HEK293 (cell line): ENCODE data around the gene GNG12.

Source experiments
- CTCF ChIA-PET: fragments of 350-600 bp; formaldehyde crosslinking; extraction: SDS; loops from one replicate; lab custom pipeline; 2021; ENCODE audit warnings: antibody characterized with exemption; lab: Yijun Ruan, JAX
- POLR2A ChIA-PET: fragments of 300-600 bp; formaldehyde crosslinking; extraction: SDS; loops from one replicate; lab custom pipeline; 2020; ENCODE audit warnings: antibody characterized with exemption, inconsistent platforms; lab: Yijun Ruan, JAX
- H3K27ac ChIP-seq: fragments of 200-500 bp; sonication (Bioruptor generic); 2 replicates; pipeline ENCODE4 v1.5.1; 2014; ENCODE audit warnings: low read depth, low read length, control low read depth, inconsistent platforms; ENCODE audit errors: extremely low read depth
- H3K36me3 ChIP-seq, 2 experiments: fragments of 200-500 bp in 1 of 2; sonication (Bioruptor generic) in 1 of 2; 1 replicate in 1 of 2; 2 replicates in 1 of 2; pipeline ENCODE4 v1.5.1; 2014 to 2017; ENCODE audit warnings: inconsistent platforms in 2 of 2, low read length in 2 of 2; ENCODE audit not compliant: control insufficient read depth in 2 of 2, insufficient read depth in 1 of 2
- H3K4me1 ChIP-seq: fragments of 200-500 bp; sonication (Bioruptor generic); 2 replicates; pipeline ENCODE4 v1.5.1; 2014; ENCODE audit warnings: mild to moderate bottlenecking, low read length, inconsistent platforms; ENCODE audit not compliant: control insufficient read depth, insufficient read depth
- H3K4me3 ChIP-seq: 2 replicates; pipeline ENCODE4 v1.5.1; 2011; ENCODE audit warnings: low read depth, mild to moderate bottlenecking, control low read depth, low read length, moderate library complexity
- H3K9me3 ChIP-seq: fragments of 200-500 bp; sonication (Bioruptor generic); 2 replicates; pipeline ENCODE4 v1.5.1; 2014; ENCODE audit warnings: low read depth, low read length, inconsistent platforms; ENCODE audit not compliant: control insufficient read depth, insufficient read depth
- BCL11B ChIP-seq: fragments of 450-650 bp; formaldehyde crosslinking; IDR thresholded peaks from 2 replicates; pipeline ENCODE4 v1.5.1; 2016; ENCODE audit warnings: low read depth, missing biosample characterization, missing genetic modification characterization
- FEZF1 ChIP-seq: fragments of 450-650 bp; formaldehyde crosslinking; IDR thresholded peaks from 2 replicates; pipeline ENCODE4 v1.5.1; 2016; ENCODE audit warnings: missing biosample characterization, missing genetic modification characterization
- GLIS1 ChIP-seq: fragments of 450-650 bp; formaldehyde crosslinking; IDR thresholded peaks from 2 replicates; pipeline ENCODE4 v1.5.1; 2016; ENCODE audit warnings: missing biosample characterization, missing genetic modification characterization
- PRDM1 ChIP-seq: fragments of 450-650 bp; formaldehyde crosslinking; IDR thresholded peaks from 2 replicates; pipeline ENCODE4; 2016; ENCODE audit warnings: missing biosample characterization, missing genetic modification characterization
- SCRT2 ChIP-seq: fragments of 450-650 bp; formaldehyde crosslinking; IDR thresholded peaks from 2 replicates; pipeline ENCODE4 v1.5.1; 2016; ENCODE audit warnings: missing biosample characterization, missing genetic modification characterization
- SP7 ChIP-seq: fragments of 450-650 bp; formaldehyde crosslinking; IDR thresholded peaks from 2 replicates; pipeline ENCODE4 v1.5.1; 2016; ENCODE audit warnings: missing biosample characterization, missing genetic modification characterization
- WT1 ChIP-seq: fragments of 450-650 bp; formaldehyde crosslinking; IDR thresholded peaks from 2 replicates; pipeline ENCODE4 v1.5.1; 2016; ENCODE audit warnings: missing biosample characterization, missing genetic modification characterization
- ZBTB48 ChIP-seq: fragments of 450-650 bp; formaldehyde crosslinking; IDR thresholded peaks from 2 replicates; pipeline ENCODE4 v1.5.1; 2016; ENCODE audit warnings: missing biosample characterization, missing genetic modification characterization
- ZBTB8A ChIP-seq: fragments of 450-650 bp; formaldehyde crosslinking; IDR thresholded peaks from 2 replicates; pipeline ENCODE4 v1.5.1; 2016; ENCODE audit warnings: missing biosample characterization, missing genetic modification characterization
- ZFP37 ChIP-seq: fragments of 450-650 bp; formaldehyde crosslinking; IDR thresholded peaks from 2 replicates; pipeline ENCODE4 v1.5.1; 2016; ENCODE audit warnings: missing biosample characterization, missing genetic modification characterization
- ZNF16 ChIP-seq: fragments of 450-650 bp; formaldehyde crosslinking; IDR thresholded peaks from 2 replicates; pipeline ENCODE4 v1.5.1; 2016; ENCODE audit warnings: low read depth, missing biosample characterization, missing genetic modification characterization
- ZNF266 ChIP-seq: fragments of 450-650 bp; formaldehyde crosslinking; IDR thresholded peaks from 2 replicates; pipeline ENCODE4 v1.5.1; 2016; ENCODE audit warnings: missing biosample characterization, missing genetic modification characterization, low read depth
- ZNF394 ChIP-seq: fragments of 450-650 bp; formaldehyde crosslinking; IDR thresholded peaks from 2 replicates; pipeline ENCODE4 v1.5.1; 2016; ENCODE audit warnings: missing biosample characterization, missing genetic modification characterization, mild to moderate bottlenecking, moderate library complexity, borderline replicate concordance
- ZNF416 ChIP-seq: fragments of 450-650 bp; formaldehyde crosslinking; IDR thresholded peaks from 2 replicates; pipeline ENCODE4 v1.5.1; 2016; ENCODE audit warnings: missing biosample characterization, missing genetic modification characterization
- ZNF423 ChIP-seq: fragments of 450-650 bp; formaldehyde crosslinking; IDR thresholded peaks from 2 replicates; pipeline ENCODE4 v1.5.1; 2016; ENCODE audit warnings: missing biosample characterization, missing genetic modification characterization
- ZNF621 ChIP-seq: fragments of 450-650 bp; formaldehyde crosslinking; IDR thresholded peaks from 2 replicates; pipeline ENCODE4 v1.5.1; 2017; ENCODE audit warnings: missing biosample characterization, missing genetic modification characterization
- ZNF707 ChIP-seq: fragments of 450-650 bp; formaldehyde crosslinking; IDR thresholded peaks from 2 replicates; pipeline ENCODE4 v1.5.1; 2016; ENCODE audit warnings: missing biosample characterization, missing genetic modification characterization
- TF ChIP-seq, protein P1 (sequence below): fragments of 450-650 bp; formaldehyde crosslinking; IDR thresholded peaks from 2 replicates; pipeline ENCODE4 v1.5.1; 2017; ENCODE audit warnings: missing biosample characterization, missing genetic modification characterization
- TF ChIP-seq, protein P2 (sequence below): fragments of 450-650 bp; formaldehyde crosslinking; IDR thresholded peaks from 2 replicates; pipeline ENCODE4 v1.5.1; 2016; ENCODE audit warnings: missing biosample characterization, missing genetic modification characterization
- TF ChIP-seq, protein P3 (sequence below): fragments of 450-650 bp; formaldehyde crosslinking; IDR thresholded peaks from 2 replicates; pipeline ENCODE4 v1.5.1; 2016; ENCODE audit warnings: missing biosample characterization, missing genetic modification characterization
- TF ChIP-seq, protein P4 (sequence below): fragments of 450-650 bp; formaldehyde crosslinking; IDR thresholded peaks from 2 replicates; pipeline ENCODE4 v1.5.1; 2016; ENCODE audit warnings: missing biosample characterization, missing genetic modification characterization

The GNG12 gene

DNA sequence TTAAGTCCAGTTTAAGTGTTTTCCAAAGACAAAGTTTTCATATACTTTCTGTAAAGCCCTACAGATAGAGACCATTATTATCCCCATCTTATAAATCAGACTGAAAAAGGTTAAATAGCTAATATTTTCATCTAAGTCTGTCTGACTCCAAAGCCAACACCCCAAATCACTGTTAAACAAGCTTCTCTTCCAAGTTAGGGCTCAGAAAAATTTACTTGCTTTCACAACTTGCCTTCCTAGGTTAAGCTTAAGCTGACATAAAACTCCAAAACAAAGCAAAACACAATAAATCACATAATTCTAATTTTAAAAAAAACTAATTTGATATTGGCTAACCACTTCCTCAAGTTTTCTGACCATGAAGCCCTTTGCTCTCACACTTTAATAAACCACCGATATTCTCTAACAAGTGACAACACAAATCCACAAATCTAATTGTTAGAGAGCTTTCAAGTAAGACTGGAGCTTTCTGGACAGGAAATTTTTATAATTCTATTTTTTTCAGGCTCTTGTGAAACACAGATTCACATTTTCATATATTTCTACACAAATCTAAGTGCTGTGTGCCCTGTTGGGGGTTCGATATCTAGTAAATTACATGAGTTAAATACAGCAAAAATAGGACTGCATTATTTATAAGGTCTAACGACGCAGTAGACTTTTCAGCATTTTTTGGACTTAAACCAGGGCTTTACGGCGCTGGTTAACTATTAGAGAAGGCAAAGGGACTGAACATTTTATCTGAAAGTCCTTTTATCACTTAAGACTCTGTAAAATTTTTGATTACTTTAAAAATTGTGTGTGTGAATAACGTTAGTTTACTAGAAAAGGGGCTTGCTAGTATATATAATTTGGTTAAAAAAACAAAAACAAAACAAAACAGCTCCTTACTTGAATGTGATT is 2.1 kb downstream of the GNG12 start:
- Histone ChIP-seq H3K9me3 (no peaks in the 10 kb centered on the region), H3K36me3 (no peaks in the 10 kb centered on the region), H3K4me1 (peaks cover 30% of the 10 kb centered on the region), H3K4me3 (peak overlapping the region; percentile 62), H3K27ac (peak overlapping the region; percentile 91)
- CTCF ChIA-PET = interaction anchor here (0.6 to 2.1 kb wide), 9 partner anchors 12 to 386 kb away, joined by 3 to 9 read pairs (median 4); partner anchors contain the start of gene GADD45A
- POLR2A ChIA-PET = interaction anchor here (0.6 to 2.9 kb wide), 9 partner anchors 9 to 146 kb away, joined by 3 to 20 read pairs (median 6); partner anchors contain the start of gene GADD45A
- TF ChIP-seq, protein P1, sequence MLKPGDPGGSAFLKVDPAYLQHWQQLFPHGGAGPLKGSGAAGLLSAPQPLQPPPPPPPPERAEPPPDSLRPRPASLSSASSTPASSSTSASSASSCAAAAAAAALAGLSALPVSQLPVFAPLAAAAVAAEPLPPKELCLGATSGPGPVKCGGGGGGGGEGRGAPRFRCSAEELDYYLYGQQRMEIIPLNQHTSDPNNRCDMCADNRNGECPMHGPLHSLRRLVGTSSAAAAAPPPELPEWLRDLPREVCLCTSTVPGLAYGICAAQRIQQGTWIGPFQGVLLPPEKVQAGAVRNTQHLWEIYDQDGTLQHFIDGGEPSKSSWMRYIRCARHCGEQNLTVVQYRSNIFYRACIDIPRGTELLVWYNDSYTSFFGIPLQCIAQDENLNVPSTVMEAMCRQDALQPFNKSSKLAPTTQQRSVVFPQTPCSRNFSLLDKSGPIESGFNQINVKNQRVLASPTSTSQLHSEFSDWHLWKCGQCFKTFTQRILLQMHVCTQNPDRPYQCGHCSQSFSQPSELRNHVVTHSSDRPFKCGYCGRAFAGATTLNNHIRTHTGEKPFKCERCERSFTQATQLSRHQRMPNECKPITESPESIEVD (tag by site-specific recombination) = peak; percentile 93
- peak; percentile 52; the same call in 1 of the 2 replicates for TF ChIP-seq ZBTB48 (tag by site-specific recombination)
- TF ChIP-seq, protein P2, sequence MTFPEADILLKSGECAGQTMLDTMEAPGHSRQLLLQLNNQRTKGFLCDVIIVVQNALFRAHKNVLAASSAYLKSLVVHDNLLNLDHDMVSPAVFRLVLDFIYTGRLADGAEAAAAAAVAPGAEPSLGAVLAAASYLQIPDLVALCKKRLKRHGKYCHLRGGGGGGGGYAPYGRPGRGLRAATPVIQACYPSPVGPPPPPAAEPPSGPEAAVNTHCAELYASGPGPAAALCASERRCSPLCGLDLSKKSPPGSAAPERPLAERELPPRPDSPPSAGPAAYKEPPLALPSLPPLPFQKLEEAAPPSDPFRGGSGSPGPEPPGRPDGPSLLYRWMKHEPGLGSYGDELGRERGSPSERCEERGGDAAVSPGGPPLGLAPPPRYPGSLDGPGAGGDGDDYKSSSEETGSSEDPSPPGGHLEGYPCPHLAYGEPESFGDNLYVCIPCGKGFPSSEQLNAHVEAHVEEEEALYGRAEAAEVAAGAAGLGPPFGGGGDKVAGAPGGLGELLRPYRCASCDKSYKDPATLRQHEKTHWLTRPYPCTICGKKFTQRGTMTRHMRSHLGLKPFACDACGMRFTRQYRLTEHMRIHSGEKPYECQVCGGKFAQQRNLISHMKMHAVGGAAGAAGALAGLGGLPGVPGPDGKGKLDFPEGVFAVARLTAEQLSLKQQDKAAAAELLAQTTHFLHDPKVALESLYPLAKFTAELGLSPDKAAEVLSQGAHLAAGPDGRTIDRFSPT (tag by site-specific recombination) = no peak
- no peak for TF ChIP-seq ZNF16
- 0 out of 2 replicates have a peak, but pooled peaks have one; percentile 40 for TF ChIP-seq PRDM1 (tag by site-specific recombination)

DNA sequence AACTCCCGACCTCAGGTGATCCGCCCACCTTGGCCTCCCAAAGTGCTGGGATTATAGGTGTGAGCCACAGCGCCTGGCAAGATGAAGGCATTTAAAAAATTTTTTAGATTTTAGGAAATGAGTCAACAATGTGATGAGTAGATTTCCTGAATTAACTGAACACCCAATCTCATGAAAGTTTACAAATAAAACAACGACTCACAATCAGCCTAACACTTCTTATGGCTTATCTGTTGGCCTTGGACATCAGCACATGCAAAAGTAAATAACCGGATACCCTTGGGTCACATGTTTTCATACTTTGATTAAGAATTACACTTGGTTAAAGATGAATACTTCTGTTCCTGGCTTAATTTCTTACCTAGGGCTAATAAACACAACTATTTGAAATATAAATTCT is 3.0 kb downstream of the GNG12 start:
- POLR2A ChIA-PET = interaction anchor here (1.0 to 2.9 kb wide), 4 partner anchors 26 to 145 kb away, joined by 6 to 20 read pairs (median 13); partner anchors contain the start of gene GADD45A
- Histone ChIP-seq H3K27ac (no peak overlapping the region), H3K36me3 (no peaks in the 10 kb centered on the region)
- TF ChIP-seq ZNF621 (tag by site-specific recombination) = no peak
- peak; percentile 33; the same call in 1 of the 2 replicates for TF ChIP-seq ZNF394 (tag by site-specific recombination)
- TF ChIP-seq SP7 (tag by site-specific recombination) = 0 out of 2 replicates have a peak, but pooled peaks have one; percentile 18
- TF ChIP-seq, all 188 proteins: peak for 2
- H3K4me1 ChIP-seq = peaks cover 25% of the 10 kb centered on the region
- CTCF ChIA-PET = interaction anchor here (1.0 to 2.1 kb wide), 4 partner anchors 14 to 64 kb away, joined by 3 to 9 read pairs (median 4); no protein-coding TSS in a partner anchor
- no peak overlapping the region for H3K4me3 ChIP-seq
- H3K9me3 ChIP-seq = no peaks in the 10 kb centered on the region

DNA sequence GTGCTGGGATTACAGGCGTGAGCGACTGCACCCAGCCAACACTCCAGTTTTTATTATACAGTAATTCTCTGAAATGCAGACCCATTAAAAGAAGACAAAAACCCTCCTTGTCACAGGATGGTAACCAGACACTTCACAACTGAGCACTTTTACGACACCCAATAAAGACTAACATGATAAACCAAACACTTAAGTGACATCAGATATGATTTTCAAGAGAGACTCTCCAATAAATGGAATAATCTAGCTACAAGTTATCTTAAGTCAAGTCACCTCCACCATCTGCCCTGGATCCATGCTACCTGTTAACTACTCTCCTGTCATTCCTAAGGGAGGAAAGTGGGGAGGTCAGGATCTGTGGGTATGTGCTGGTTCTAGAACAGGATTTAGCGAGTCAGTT is 5.6 kb downstream of the GNG12 start:
- ChIA-PET POLR2A (no interaction called here), CTCF (no interaction called here)
- no peaks in the 10 kb centered on the region for H3K36me3 ChIP-seq
- 0 out of 2 replicates have a peak overlapping the region, but pooled peaks have one; percentile 2 for H3K27ac ChIP-seq
- H3K4me1 ChIP-seq = peaks cover 14% of the 10 kb centered on the region
- H3K9me3 ChIP-seq = no peaks in the 10 kb centered on the region
- no peak overlapping the region for H3K4me3 ChIP-seq
- TF ChIP-seq GLIS1 (tag by site-specific recombination) = peak; percentile 29; the same call in 1 of the 2 replicates
- TF ChIP-seq SCRT2 = peak; percentile 89
- TF ChIP-seq ZNF416 (tag by site-specific recombination) = no peak
- TF ChIP-seq, protein P3, sequence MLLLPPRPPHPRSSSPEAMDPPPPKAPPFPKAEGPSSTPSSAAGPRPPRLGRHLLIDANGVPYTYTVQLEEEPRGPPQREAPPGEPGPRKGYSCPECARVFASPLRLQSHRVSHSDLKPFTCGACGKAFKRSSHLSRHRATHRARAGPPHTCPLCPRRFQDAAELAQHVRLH = peak; percentile 94
- TF ChIP-seq, protein P2 (tag by site-specific recombination) = peak; percentile 71; the same call in 1 of the 2 replicates
- no peak for TF ChIP-seq ZNF423 (tag by site-specific recombination)
- no peak for TF ChIP-seq ZFP37 (tag by site-specific recombination)
- peak; percentile 88 for TF ChIP-seq WT1 (tag by site-specific recombination)
- TF ChIP-seq ZBTB8A (tag by site-specific recombination) = 0 out of 2 replicates have a peak, but pooled peaks have one; percentile 38
- TF ChIP-seq, protein P4, sequence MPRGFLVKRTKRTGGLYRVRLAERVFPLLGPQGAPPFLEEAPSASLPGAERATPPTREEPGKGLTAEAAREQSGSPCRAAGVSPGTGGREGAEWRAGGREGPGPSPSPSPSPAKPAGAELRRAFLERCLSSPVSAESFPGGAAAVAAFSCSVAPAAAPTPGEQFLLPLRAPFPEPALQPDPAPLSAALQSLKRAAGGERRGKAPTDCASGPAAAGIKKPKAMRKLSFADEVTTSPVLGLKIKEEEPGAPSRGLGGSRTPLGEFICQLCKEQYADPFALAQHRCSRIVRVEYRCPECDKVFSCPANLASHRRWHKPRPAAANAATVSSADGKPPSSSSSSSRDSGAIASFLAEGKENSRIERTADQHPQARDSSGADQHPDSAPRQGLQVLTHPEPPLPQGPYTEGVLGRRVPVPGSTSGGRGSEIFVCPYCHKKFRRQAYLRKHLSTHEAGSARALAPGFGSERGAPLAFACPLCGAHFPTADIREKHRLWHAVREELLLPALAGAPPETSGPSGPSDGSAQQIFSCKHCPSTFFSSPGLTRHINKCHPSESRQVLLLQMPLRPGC (tag by site-specific recombination) = peak; percentile 55; the same call in 1 of the 2 replicates
- no peak for TF ChIP-seq PRDM1 (tag by site-specific recombination)
- peak; percentile 93 for TF ChIP-seq BCL11B (tag by site-specific recombination)
- no peak for TF ChIP-seq ZNF266 (tag by site-specific recombination)
- TF ChIP-seq ZNF707 = no peak
- TF ChIP-seq FEZF1 (tag by site-specific recombination) = peak; percentile 95
